ENCODE data around the gene GPR171. TPM values are rescaled to one million over a fixed set of nuclear protein-coding genes. Genes with fewer than 3 reads are reported as not detected.

GPR171 gene
- total RNA-seq, 1 experiment from 2014 or later, result not detected

DNA sequence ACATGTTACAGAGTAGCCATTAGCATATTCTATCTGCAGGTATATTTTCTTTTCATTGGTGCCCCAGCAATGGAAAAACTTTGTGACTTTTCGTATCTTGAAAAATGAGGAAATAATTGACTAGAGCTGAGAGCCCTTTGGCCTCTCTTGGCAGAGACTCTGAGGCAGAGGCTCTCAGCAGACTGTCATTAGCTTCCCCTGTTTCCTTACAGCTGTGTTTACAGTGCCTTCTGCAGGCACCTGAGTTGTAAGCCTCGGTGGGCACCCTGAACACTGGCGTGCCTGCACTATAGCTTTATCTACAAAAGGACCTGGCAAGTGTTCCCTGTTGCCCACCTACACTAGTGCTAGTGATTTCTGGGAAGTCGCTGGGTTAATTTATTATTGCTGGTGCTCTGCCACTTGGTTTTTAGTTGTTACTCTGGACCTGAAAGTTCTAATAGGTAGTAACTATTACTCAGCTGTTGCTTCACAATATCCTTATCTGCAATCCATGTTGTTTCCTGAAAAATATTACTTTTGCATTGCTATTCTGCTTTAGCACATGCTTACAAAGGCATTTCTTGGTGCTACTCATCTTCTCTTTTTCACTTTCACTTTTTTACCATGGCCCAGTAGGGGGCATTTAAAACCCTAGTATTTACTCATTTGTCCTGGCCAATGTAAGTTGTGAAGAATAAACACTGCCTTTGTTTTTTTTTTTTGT lies 7.8 kb upstream of the GPR171 start:
- DNase-seq (ENCODE audit: low read depth, low spot score), result no peak
- in situ Hi-C loops (cut with HindIII; ENCODE audit: low pct_unique_long_range_greater_than_20kb, low sequenced_read_pairs) (no loop called here), intact Hi-C loops (cut with micrococcal nuclease; ENCODE audit: unreplicated experiment) (no loop called here)
- ATAC-seq, result no peak; the same call in 1 of the 2 replicates
- no peaks in the 10 kb centered on the region for H3K9me3 ChIP-seq (ENCODE audit: control insufficient read depth, insufficient read depth, low read depth, low read length)
- no peak for TF ChIP-seq POLR2AphosphoS5 (IDR thresholded peaks at IDR 0.05; ENCODE audit: low read depth, low read length)
- no peak for TF ChIP-seq TCF7L2 (IDR thresholded peaks at IDR 0.05; ENCODE audit: low read depth, low read length)
- no peak for TF ChIP-seq SIN3A (IDR thresholded peaks at IDR 0.05; ENCODE audit: borderline replicate concordance, insufficient read depth, low read depth, low read length)
- TF ChIP-seq, protein P1, sequence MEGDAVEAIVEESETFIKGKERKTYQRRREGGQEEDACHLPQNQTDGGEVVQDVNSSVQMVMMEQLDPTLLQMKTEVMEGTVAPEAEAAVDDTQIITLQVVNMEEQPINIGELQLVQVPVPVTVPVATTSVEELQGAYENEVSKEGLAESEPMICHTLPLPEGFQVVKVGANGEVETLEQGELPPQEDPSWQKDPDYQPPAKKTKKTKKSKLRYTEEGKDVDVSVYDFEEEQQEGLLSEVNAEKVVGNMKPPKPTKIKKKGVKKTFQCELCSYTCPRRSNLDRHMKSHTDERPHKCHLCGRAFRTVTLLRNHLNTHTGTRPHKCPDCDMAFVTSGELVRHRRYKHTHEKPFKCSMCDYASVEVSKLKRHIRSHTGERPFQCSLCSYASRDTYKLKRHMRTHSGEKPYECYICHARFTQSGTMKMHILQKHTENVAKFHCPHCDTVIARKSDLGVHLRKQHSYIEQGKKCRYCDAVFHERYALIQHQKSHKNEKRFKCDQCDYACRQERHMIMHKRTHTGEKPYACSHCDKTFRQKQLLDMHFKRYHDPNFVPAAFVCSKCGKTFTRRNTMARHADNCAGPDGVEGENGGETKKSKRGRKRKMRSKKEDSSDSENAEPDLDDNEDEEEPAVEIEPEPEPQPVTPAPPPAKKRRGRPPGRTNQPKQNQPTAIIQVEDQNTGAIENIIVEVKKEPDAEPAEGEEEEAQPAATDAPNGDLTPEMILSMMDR (IDR thresholded peaks at IDR 0.05), result no peak
- no peaks in the 10 kb centered on the region for H3K27me3 ChIP-seq (ENCODE audit: control insufficient read depth, insufficient read depth, low read length)
- no peak overlapping the region for H3K4me3 ChIP-seq (ENCODE audit: low read depth in 2 of 2, low read length in 2 of 2)
- POLR2A ChIA-PET, result interaction anchor here (0.6 kb wide), 1 partner anchor 826 kb away, joined by 3 read pairs; no protein-coding TSS in a partner anchor
- CTCF ChIA-PET, result interaction anchor here (0.7 kb wide), 1 partner anchor 15 kb away, joined by 3 read pairs; no protein-coding TSS in a partner anchor
- H3K27ac ChIP-seq (ENCODE audit: low read length), result no peak overlapping the region
- H3K4me1 ChIP-seq (ENCODE audit: control insufficient read depth, insufficient read depth, low read length), result no peaks in the 10 kb centered on the region
- BruUV-seq (replicated peaks), result no TSS peak
- no peaks in the 10 kb centered on the region for H3K36me3 ChIP-seq (ENCODE audit: control insufficient read depth, insufficient read depth, low read length)

DNA sequence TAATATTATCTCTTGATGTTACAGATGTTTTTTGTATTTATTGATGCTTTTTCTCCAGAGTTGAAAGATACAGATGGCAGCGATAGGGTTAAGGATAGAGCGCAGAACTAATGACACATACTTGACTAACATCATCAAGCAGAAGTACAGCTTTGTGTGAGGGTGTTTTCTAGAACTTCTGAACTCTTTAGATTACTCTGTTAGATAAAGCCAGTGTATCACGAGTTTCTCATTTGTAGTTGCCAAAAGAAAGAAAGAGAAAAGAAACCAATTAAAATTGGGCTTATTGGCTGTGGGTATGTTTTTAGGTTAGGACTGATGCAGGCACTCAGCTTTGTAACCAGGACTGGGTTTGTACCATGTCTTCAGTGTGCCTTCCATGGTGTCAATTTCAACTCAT lies 6.6 kb upstream of the GPR171 start:
- no peaks in the 10 kb centered on the region for H3K36me3 ChIP-seq (ENCODE audit: control insufficient read depth, insufficient read depth, low read length)
- H3K4me3 ChIP-seq (ENCODE audit: low read depth in 2 of 2, low read length in 2 of 2), result no peak overlapping the region
- no peaks in the 10 kb centered on the region for H3K9me3 ChIP-seq (ENCODE audit: control insufficient read depth, insufficient read depth, low read depth, low read length)
- no peaks in the 10 kb centered on the region for H3K4me1 ChIP-seq (ENCODE audit: control insufficient read depth, insufficient read depth, low read length)
- BruUV-seq (replicated peaks), result no TSS peak
- POLR2A ChIA-PET, result no interaction called here
- intact Hi-C loops (cut with micrococcal nuclease; ENCODE audit: unreplicated experiment), result no loop called here
- DNase-seq (ENCODE audit: low read depth, low spot score), result no peak
- CTCF ChIA-PET, result interaction anchor here (0.5 kb wide), 1 partner anchor 59 kb away, joined by 4 read pairs; no protein-coding TSS in a partner anchor
- no peaks in the 10 kb centered on the region for H3K27me3 ChIP-seq (ENCODE audit: control insufficient read depth, insufficient read depth, low read length)
- no peak for ATAC-seq
- TF ChIP-seq POLR2AphosphoS5 (IDR thresholded peaks at IDR 0.05; ENCODE audit: low read depth, low read length) (no peak), TCF7L2 (IDR thresholded peaks at IDR 0.05; ENCODE audit: low read depth, low read length) (no peak), SIN3A (IDR thresholded peaks at IDR 0.05; ENCODE audit: borderline replicate concordance, insufficient read depth, low read depth, low read length) (no peak)
- TF ChIP-seq, protein P1 (IDR thresholded peaks at IDR 0.05), result no peak
- TF ChIP-seq, protein P2, sequence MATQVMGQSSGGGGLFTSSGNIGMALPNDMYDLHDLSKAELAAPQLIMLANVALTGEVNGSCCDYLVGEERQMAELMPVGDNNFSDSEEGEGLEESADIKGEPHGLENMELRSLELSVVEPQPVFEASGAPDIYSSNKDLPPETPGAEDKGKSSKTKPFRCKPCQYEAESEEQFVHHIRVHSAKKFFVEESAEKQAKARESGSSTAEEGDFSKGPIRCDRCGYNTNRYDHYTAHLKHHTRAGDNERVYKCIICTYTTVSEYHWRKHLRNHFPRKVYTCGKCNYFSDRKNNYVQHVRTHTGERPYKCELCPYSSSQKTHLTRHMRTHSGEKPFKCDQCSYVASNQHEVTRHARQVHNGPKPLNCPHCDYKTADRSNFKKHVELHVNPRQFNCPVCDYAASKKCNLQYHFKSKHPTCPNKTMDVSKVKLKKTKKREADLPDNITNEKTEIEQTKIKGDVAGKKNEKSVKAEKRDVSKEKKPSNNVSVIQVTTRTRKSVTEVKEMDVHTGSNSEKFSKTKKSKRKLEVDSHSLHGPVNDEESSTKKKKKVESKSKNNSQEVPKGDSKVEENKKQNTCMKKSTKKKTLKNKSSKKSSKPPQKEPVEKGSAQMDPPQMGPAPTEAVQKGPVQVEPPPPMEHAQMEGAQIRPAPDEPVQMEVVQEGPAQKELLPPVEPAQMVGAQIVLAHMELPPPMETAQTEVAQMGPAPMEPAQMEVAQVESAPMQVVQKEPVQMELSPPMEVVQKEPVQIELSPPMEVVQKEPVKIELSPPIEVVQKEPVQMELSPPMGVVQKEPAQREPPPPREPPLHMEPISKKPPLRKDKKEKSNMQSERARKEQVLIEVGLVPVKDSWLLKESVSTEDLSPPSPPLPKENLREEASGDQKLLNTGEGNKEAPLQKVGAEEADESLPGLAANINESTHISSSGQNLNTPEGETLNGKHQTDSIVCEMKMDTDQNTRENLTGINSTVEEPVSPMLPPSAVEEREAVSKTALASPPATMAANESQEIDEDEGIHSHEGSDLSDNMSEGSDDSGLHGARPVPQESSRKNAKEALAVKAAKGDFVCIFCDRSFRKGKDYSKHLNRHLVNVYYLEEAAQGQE (IDR thresholded peaks at IDR 0.05; ENCODE audit: insufficient read depth in 1 of 2, low read depth in 2 of 2, low read length in 1 of 2), result no peak
- in situ Hi-C loops (cut with HindIII; ENCODE audit: low pct_unique_long_range_greater_than_20kb, low sequenced_read_pairs), result no loop called here
- no peak overlapping the region for H3K27ac ChIP-seq (ENCODE audit: low read length)
